K562 (cell line): Measurements from ENCODE around the gene GOLIM4. TPM values are rescaled to one million over a fixed set of nuclear protein-coding genes. Genes with fewer than 3 reads are reported as not detected.
A peak's percentile ranks its signal among the peaks of the same experiment; 100 is the strongest.

ENCODE experiments used
- AFF4 ChIP-seq: sonication (generic); formaldehyde crosslinking; IDR thresholded peaks from 2 replicates; pipeline ENCODE4 v1.8.0; 2023; ENCODE audit warnings: mild to moderate bottlenecking, missing genetic modification reagents
- CBX1 ChIP-seq: sonication (generic); IDR thresholded peaks from 2 replicates; pipeline ENCODE4 v1.6.1; 2016; ENCODE audit warnings: antibody characterized with exemption, low read depth, mild to moderate bottlenecking
- FOXA1 ChIP-seq: fragments of 450-650 bp; IDR thresholded peaks from 2 replicates; pipeline ENCODE4 v1.6.1; 2016; ENCODE audit warnings: mild to moderate bottlenecking, borderline replicate concordance
- GABPB1 ChIP-seq: sonication (generic); formaldehyde crosslinking; IDR thresholded peaks from 2 replicates; pipeline ENCODE4 v1.8.0; 2022; ENCODE audit warnings: mild to moderate bottlenecking, missing genetic modification reagents
- HDGF ChIP-seq: fragments of 450-650 bp; IDR thresholded peaks from 2 replicates; pipeline ENCODE4 v1.6.1; 2016
- HIVEP1 ChIP-seq: fragments of 250-450 bp; sonication (Bioruptor Pico); IDR thresholded peaks from 2 replicates; pipeline ENCODE4 v1.4.0; 2020; ENCODE audit warnings: mild to moderate bottlenecking
- NRF1 ChIP-seq, 2 experiments: fragments of 450-650 bp; IDR thresholded peaks in 1 of 2; conservative IDR thresholded peaks in 1 of 2; 2 replicates each; pipeline ENCODE4 v1.6.1; 2014; ENCODE audit warnings: mild to moderate bottlenecking in 2 of 2
- POLR2H ChIP-seq: IDR thresholded peaks from 2 replicates; pipeline ENCODE4 v1.6.1; 2016; ENCODE audit warnings: missing genetic modification characterization, low read depth, mild to moderate bottlenecking, control low read depth, missing compliant biosample characterization, moderate library complexity
- RFX5 ChIP-seq: IDR thresholded peaks from 2 replicates; pipeline ENCODE4 v1.6.1; 2011; ENCODE audit warnings: low read depth, mild to moderate bottlenecking, improper control_type of control experiment, low read length
- SAFB2 ChIP-seq: fragments of 200-400 bp; formaldehyde crosslinking; IDR thresholded peaks from 2 replicates; pipeline ENCODE4 v1.6.1; 2018; ENCODE audit warnings: borderline replicate concordance, low read length, low read depth, moderate library complexity; ENCODE audit not compliant: severe bottlenecking
- SIN3B ChIP-seq: fragments of 450-650 bp; IDR thresholded peaks from 2 replicates; pipeline ENCODE4 v1.6.1; 2017; ENCODE audit warnings: low read depth, mild to moderate bottlenecking, moderate library complexity
- SNRNP70 ChIP-seq: fragments of 200-400 bp; formaldehyde crosslinking; optimal IDR thresholded peaks from 2 replicates; pipeline ENCODE3; 2017; ENCODE audit warnings: low read depth, low read length
- TSHZ1 ChIP-seq: fragments of 250-450 bp; sonication (Bioruptor Pico); IDR thresholded peaks from 2 replicates; pipeline ENCODE4 v1.4.0; 2020; ENCODE audit warnings: mild to moderate bottlenecking, moderate library complexity
- UBTF ChIP-seq, 2 experiments: IDR thresholded peaks; 2 replicates each; pipeline ENCODE4 v1.6.1; 2012; ENCODE audit warnings: improper control_type of control experiment in 2 of 2, low read depth in 2 of 2, low read length in 2 of 2, borderline replicate concordance in 1 of 2
- ZBTB12 ChIP-seq: fragments of 250-450 bp; sonication (Bioruptor Pico); IDR thresholded peaks from 2 replicates; pipeline ENCODE4 v1.4.0; 2020
- ZKSCAN8 ChIP-seq: fragments of 200-800 bp; sonication (Bioruptor generic); IDR thresholded peaks from 2 replicates; pipeline ENCODE4 v1.6.1; 2016; ENCODE audit warnings: missing genetic modification characterization, missing compliant biosample characterization
- ZNF133 ChIP-seq: fragments of 250-450 bp; sonication (Bioruptor Pico); IDR thresholded peaks from 2 replicates; pipeline ENCODE4 v1.4.0; 2020; ENCODE audit warnings: mild to moderate bottlenecking
- ZNF445 ChIP-seq: fragments of 250-450 bp; sonication (Bioruptor Pico); IDR thresholded peaks from 2 replicates; pipeline ENCODE4 v1.4.0; 2020; ENCODE audit warnings: low read depth, mild to moderate bottlenecking, moderate library complexity
- polyA plus RNA-seq, 8 experiments: library from polyadenylated mRNA; depleted of rRNA in 4 of 8; stranded (reverse) in 5 of 8; unstranded in 3 of 8; fragments of >200 nt; fragmentation: Nextera tagmentation in 2 of 8; fragmentation: Illumina TruSeq in 1 of 8; extraction: Ambion mirVana in 2 of 8; extraction: Trizol in 1 of 8; gene quantifications; 2 replicates each; pipeline versions ENCODE4 v1.2.1 to v1.2.3, GENCODE V29; 2011 to 2014; ENCODE audit warnings: inconsistent platforms in 1 of 8, missing spikeins in 1 of 8
- total RNA-seq, 7 experiments: library from RNA; depleted of rRNA in 6 of 7; stranded (reverse); fragments of >200 nt in 6 of 7; fragmentation: Illumina TruSeq in 2 of 7; extraction: Trizol in 2 of 7; gene quantifications; 2 replicates each; pipeline versions ENCODE4 v1.2.1 to v1.2.3, GENCODE V29; 2011 to 2021; ENCODE audit warnings: low replicate concordance in 1 of 7

Gene GOLIM4
- total and polyA plus RNA-seq, 9 of the 15 experiments (the other 6 are each of a cell fraction or from before 2014, with no cell fraction given): 9.3 to 39.4 (median 31.0) TPM

- TF ChIP-seq TSHZ1 (CRISPR knock-in tag) (no peak), ZKSCAN8 (CRISPR knock-in tag) (no peak), SNRNP70 (no peak), UBTF (IDR thresholded peaks at IDR 0.05; ENCODE audit: borderline replicate concordance in 1 of 2, low read depth in 2 of 2, low read length in 2 of 2) (peak in 1 of 2 experiments; percentile 32; a peak in 1 of 4 replicates), SAFB2 (no peak), FOXA1 (no peak), ZNF133 (CRISPR knock-in tag) (no peak), NRF1 (conservative IDR thresholded peaks at IDR 0.05 in 1 of 2, IDR thresholded peaks at IDR 0.05 in 1 of 2) (peak; percentile 56 to 61), GABPB1 (CRISPR knock-in tag) (peak; percentile 74), POLR2H (tag) (peak; percentile 53), SIN3B (no peak), AFF4 (CRISPR knock-in tag) (no peak), HDGF (no peak), ZBTB12 (CRISPR knock-in tag) (no peak), RFX5 (no peak), CBX1 (0 out of 2 replicates have a peak, but pooled peaks have one; percentile 33), HIVEP1 (CRISPR knock-in tag) (no peak), ZNF445 (CRISPR knock-in tag) (no peak)
These were observed at the start of gene GOLIM4 (continued) for GRCh38 chr3:168095611-168096209.
